Muscle of leg (tissue), 11 donors: ENCODE results near the gene DEGS2. TPM values are rescaled to one million over a fixed set of nuclear protein-coding genes. Genes with fewer than 3 reads are reported as not detected.

Experiments
- DNase-seq: peaks from one replicate; pipeline ENCODE4 v3.0.0; 2013
- H3K27ac ChIP-seq: one replicate; pipeline ENCODE4 v1.5.1; 2013; ENCODE audit warnings: mild to moderate bottlenecking, low read length, control low read depth
- H3K27me3 ChIP-seq: one replicate; pipeline ENCODE4 v1.6.1; 2013; ENCODE audit warnings: low read length; ENCODE audit not compliant: control insufficient read depth, insufficient read depth
- H3K36me3 ChIP-seq: one replicate; pipeline ENCODE4 v1.6.1; 2013; ENCODE audit warnings: low read length; ENCODE audit not compliant: control insufficient read depth, insufficient read depth
- H3K4me1 ChIP-seq: one replicate; pipeline ENCODE4 v1.6.1; 2013; ENCODE audit warnings: low read length; ENCODE audit not compliant: control insufficient read depth, insufficient read depth
- H3K4me3 ChIP-seq: one replicate; pipeline ENCODE4 v1.5.1; 2013; ENCODE audit warnings: low read length, control low read depth
- H3K9me3 ChIP-seq: replicated peaks from 2 replicates; pipeline ENCODE4 v1.6.1; 2013; ENCODE audit warnings: low read depth, low read length; ENCODE audit not compliant: control insufficient read depth
- WGBS: methylation state at CpG from one replicate; pipeline ENCODE4 v1.1.5; 2013; ENCODE audit warnings: missing lambda C conversion rate; ENCODE audit not compliant: insufficient coverage; 5-methylcytosine and 5-hydroxymethylcytosine counted together
- polyA plus RNA-seq, 8 donors: library from polyadenylated mRNA; unstranded; fragments of 120-200 nt; gene quantifications; one replicate each; pipeline versions ENCODE4 v1.2.1 to v1.2.3, GENCODE V29; 2013; ENCODE audit warnings: inconsistent platforms in 1 of 8, low replicate concordance in 1 of 8; ENCODE audit not compliant: insufficient read length in 8 of 8, insufficient read depth in 1 of 8
- total RNA-seq: library from RNA; stranded (reverse); fragments of 120-200 nt; gene quantifications from one replicate; pipeline ENCODE4 v1.2.4, GENCODE V29; 2013

The DEGS2 gene
- total and polyA plus RNA-seq, 9 donors, result 0.35 to 1.6 (median 0.52) TPM

GRCh38 chr14:100115236-100115635 lies 44.2 kb downstream of the DEGS2 start:
- Histone ChIP-seq H3K9me3 (no peaks in the 10 kb centered on the region), H3K27me3 (no peaks in the 10 kb centered on the region), H3K27ac (no peak overlapping the region), H3K4me1 (peaks cover 4% of the 10 kb centered on the region), H3K36me3 (peaks cover 8% of the 10 kb centered on the region), H3K4me3 (no peak overlapping the region)
- 90% methylated on average over 6 of the region's 6 CpGs for WGBS
- DNase-seq, result no peak

- H3K27ac ChIP-seq, result no peak overlapping the region
These were observed 45.2 kb downstream of the DEGS2 start for GRCh38 chr14:100114109-100114765.

GRCh38 chr14:100111931-100112704 lies 47.3 kb downstream of the DEGS2 start:
- Histone ChIP-seq H3K27ac (no peak overlapping the region), H3K4me1 (peaks cover 13% of the 10 kb centered on the region), H3K36me3 (peaks cover 7% of the 10 kb centered on the region), H3K4me3 (no peak overlapping the region), H3K9me3 (no peaks in the 10 kb centered on the region), H3K27me3 (no peaks in the 10 kb centered on the region)
- DNase-seq, result peak; percentile 53
- 67% methylated on average over 6 of the region's 11 CpGs for WGBS

More at GRCh38 chr14:100114109-100114765, 45.2 kb downstream of the DEGS2 start:
- peaks cover 8% of the 10 kb centered on the region for H3K36me3 ChIP-seq
- H3K27me3 ChIP-seq, result no peaks in the 10 kb centered on the region
- H3K9me3 ChIP-seq, result no peaks in the 10 kb centered on the region
- WGBS, result 95% methylated on average over 6 of the region's 13 CpGs
- DNase-seq, result no peak
- peaks cover 3% of the 10 kb centered on the region for H3K4me1 ChIP-seq
- no peak overlapping the region for H3K4me3 ChIP-seq

- H3K27me3 ChIP-seq, result no peaks in the 10 kb centered on the region
These were observed 48.6 kb downstream of the DEGS2 start for GRCh38 chr14:100110816-100111215.

GRCh38 chr14:100109594-100109955 lies 49.9 kb downstream of the DEGS2 start:
- 100% methylated on average over 5 of the region's 9 CpGs for WGBS
- H3K27ac ChIP-seq, result no peak overlapping the region
- no peaks in the 10 kb centered on the region for H3K27me3 ChIP-seq
- no peaks in the 10 kb centered on the region for H3K9me3 ChIP-seq
- H3K4me3 ChIP-seq, result no peak overlapping the region
- peaks cover 4% of the 10 kb centered on the region for H3K36me3 ChIP-seq
- peaks cover 16% of the 10 kb centered on the region for H3K4me1 ChIP-seq
- no peak for DNase-seq

More at GRCh38 chr14:100110816-100111215, 48.6 kb downstream of the DEGS2 start:
- 100% methylated on average over 1 of the region's 6 CpGs for WGBS
- Histone ChIP-seq H3K4me1 (peaks cover 13% of the 10 kb centered on the region), H3K27ac (no peak overlapping the region), H3K36me3 (peaks cover 4% of the 10 kb centered on the region), H3K4me3 (no peak overlapping the region), H3K9me3 (no peaks in the 10 kb centered on the region)
- DNase-seq, result no peak

- no peak overlapping the region for H3K27ac ChIP-seq
- H3K9me3 ChIP-seq, result no peaks in the 10 kb centered on the region
- H3K4me3 ChIP-seq, result no peak overlapping the region
- DNase-seq, result no peak
- peaks cover 16% of the 10 kb centered on the region for H3K4me1 ChIP-seq
- H3K27me3 ChIP-seq, result no peaks in the 10 kb centered on the region
- WGBS, result 86% methylated on average over 7 of the region's 10 CpGs
- H3K36me3 ChIP-seq, result peaks cover 4% of the 10 kb centered on the region
These were observed 50.4 kb downstream of the DEGS2 start for GRCh38 chr14:100108840-100109593.

- peak; percentile 74 for DNase-seq
- Histone ChIP-seq H3K4me1 (peaks cover 23% of the 10 kb centered on the region), H3K27ac (no peak overlapping the region), H3K4me3 (no peak overlapping the region), H3K36me3 (peaks cover 4% of the 10 kb centered on the region), H3K9me3 (no peaks in the 10 kb centered on the region), H3K27me3 (no peaks in the 10 kb centered on the region)
- 27% methylated on average over 10 of the region's 13 CpGs for WGBS
These were observed 51.2 kb downstream of the DEGS2 start for GRCh38 chr14:100108042-100108825.

- Histone ChIP-seq H3K27ac (no peak overlapping the region), H3K27me3 (no peaks in the 10 kb centered on the region), H3K36me3 (peaks cover 7% of the 10 kb centered on the region), H3K4me3 (no peak overlapping the region), H3K4me1 (peaks cover 25% of the 10 kb centered on the region), H3K9me3 (no peaks in the 10 kb centered on the region)
- WGBS, result 67% methylated on average over 1 of the region's 5 CpGs
- no peak for DNase-seq
These were observed 52.2 kb downstream of the DEGS2 start for GRCh38 chr14:100107236-100107635.

- Histone ChIP-seq H3K4me3 (no peak overlapping the region), H3K9me3 (no peaks in the 10 kb centered on the region), H3K36me3 (peaks cover 9% of the 10 kb centered on the region), H3K27me3 (no peaks in the 10 kb centered on the region), H3K27ac (no peak overlapping the region), H3K4me1 (peaks cover 22% of the 10 kb centered on the region)
- 93% methylated on average over 5 of the region's 17 CpGs for WGBS
- DNase-seq, result no peak
These were observed 53.0 kb downstream of the DEGS2 start for GRCh38 chr14:100106250-100107112.
